ENCODE results near the gene FDX2. TPM values are rescaled to one million over a fixed set of nuclear protein-coding genes. Genes with fewer than 3 reads are reported as not detected.

Gene FDX2
- total RNA-seq, 1 experiment from 2014 or later, result 25.5 TPM

GRCh38 chr19:10279737-10280442, 35.9 kb downstream of the FDX2 start:
- ATAC-seq (no peak), DNase-seq (ENCODE audit: low read depth, low spot score) (no peak)
- peaks cover 2% of the 10 kb centered on the region; the same call in 1 of the 2 replicates for H3K36me3 ChIP-seq (ENCODE audit: control insufficient read depth, insufficient read depth, low read length)
- CTCF ChIA-PET, result interaction anchor here (0.9 kb wide), 1 partner anchor 8 kb away, joined by 4 read pairs; no protein-coding TSS in a partner anchor
- no peaks in the 10 kb centered on the region for H3K27me3 ChIP-seq (ENCODE audit: control insufficient read depth, insufficient read depth, low read length)
- H3K4me3 ChIP-seq (ENCODE audit: low read depth in 2 of 2, low read length in 2 of 2), result no peak overlapping the region
- TF ChIP-seq REST (IDR thresholded peaks at IDR 0.05; ENCODE audit: insufficient read depth in 1 of 2, low read depth in 2 of 2, low read length in 1 of 2) (no peak), POLR2AphosphoS5 (IDR thresholded peaks at IDR 0.05; ENCODE audit: low read depth, low read length) (no peak), SIN3A (IDR thresholded peaks at IDR 0.05; ENCODE audit: borderline replicate concordance, insufficient read depth, low read depth, low read length) (no peak), TCF7L2 (IDR thresholded peaks at IDR 0.05; ENCODE audit: low read depth, low read length) (no peak), CTCF (IDR thresholded peaks at IDR 0.05) (no peak)
- in situ Hi-C loops (cut with HindIII; ENCODE audit: low pct_unique_long_range_greater_than_20kb, low sequenced_read_pairs) (no loop called here), intact Hi-C loops (cut with micrococcal nuclease; ENCODE audit: unreplicated experiment) (no loop called here)
- POLR2A ChIA-PET, result no interaction called here
- 0 out of 2 replicates have a peak, but pooled peaks cover 2% of the 10 kb centered on the region for H3K4me1 ChIP-seq (ENCODE audit: control insufficient read depth, insufficient read depth, low read length)
- H3K9me3 ChIP-seq (ENCODE audit: control insufficient read depth, insufficient read depth, low read depth, low read length), result no peaks in the 10 kb centered on the region
- TSS peak; percentile 52 for BruUV-seq (replicated peaks)
- H3K27ac ChIP-seq (ENCODE audit: low read length), result no peak overlapping the region

- BruUV-seq (replicated peaks), result no TSS peak
- intact Hi-C loops (cut with micrococcal nuclease; ENCODE audit: unreplicated experiment) (no loop called here), in situ Hi-C loops (cut with HindIII; ENCODE audit: low pct_unique_long_range_greater_than_20kb, low sequenced_read_pairs) (no loop called here)
- H3K27me3 ChIP-seq (ENCODE audit: control insufficient read depth, insufficient read depth, low read length), result no peaks in the 10 kb centered on the region
- ATAC-seq, result no peak
- ChIA-PET POLR2A (no interaction called here), CTCF (interaction anchor here (0.6 kb wide), 1 partner anchor 112 kb away, joined by 6 read pairs; no protein-coding TSS in a partner anchor)
- H3K4me1 ChIP-seq (ENCODE audit: control insufficient read depth, insufficient read depth, low read length), result 0 out of 2 replicates have a peak, but pooled peaks cover 2% of the 10 kb centered on the region
- no peak for TF ChIP-seq CTCF (IDR thresholded peaks at IDR 0.05)
- no peak for TF ChIP-seq SIN3A (IDR thresholded peaks at IDR 0.05; ENCODE audit: borderline replicate concordance, insufficient read depth, low read depth, low read length)
- TF ChIP-seq REST (IDR thresholded peaks at IDR 0.05; ENCODE audit: insufficient read depth in 1 of 2, low read depth in 2 of 2, low read length in 1 of 2), result no peak
- no peak for TF ChIP-seq POLR2AphosphoS5 (IDR thresholded peaks at IDR 0.05; ENCODE audit: low read depth, low read length)
- no peak for TF ChIP-seq TCF7L2 (IDR thresholded peaks at IDR 0.05; ENCODE audit: low read depth, low read length)
- H3K9me3 ChIP-seq (ENCODE audit: control insufficient read depth, insufficient read depth, low read depth, low read length), result no peaks in the 10 kb centered on the region
- DNase-seq (ENCODE audit: low read depth, low spot score), result no peak
- no peak overlapping the region for H3K27ac ChIP-seq (ENCODE audit: low read length)
- H3K4me3 ChIP-seq (ENCODE audit: low read depth in 2 of 2, low read length in 2 of 2), result no peak overlapping the region
- H3K36me3 ChIP-seq (ENCODE audit: control insufficient read depth, insufficient read depth, low read length), result peaks cover 2% of the 10 kb centered on the region; the same call in 1 of the 2 replicates
Measured at GRCh38 chr19:10278935-10279334, 36.9 kb downstream of the FDX2 start.

All from Panc1 (cell line).